TTC549 (cell line): Measurements from ENCODE around the gene MPP3.

Source experiments
- FAIRE-seq: peaks from 2 replicates; lab custom pipeline; 2012; peaks lifted over from hg19 to GRCh38; lab: Jason Lieb, UNC

The MPP3 gene

GRCh38 chr17:43831633-43832032 is 1.3 kb downstream of the MPP3 start:
- FAIRE-seq, result no peak

DNA sequence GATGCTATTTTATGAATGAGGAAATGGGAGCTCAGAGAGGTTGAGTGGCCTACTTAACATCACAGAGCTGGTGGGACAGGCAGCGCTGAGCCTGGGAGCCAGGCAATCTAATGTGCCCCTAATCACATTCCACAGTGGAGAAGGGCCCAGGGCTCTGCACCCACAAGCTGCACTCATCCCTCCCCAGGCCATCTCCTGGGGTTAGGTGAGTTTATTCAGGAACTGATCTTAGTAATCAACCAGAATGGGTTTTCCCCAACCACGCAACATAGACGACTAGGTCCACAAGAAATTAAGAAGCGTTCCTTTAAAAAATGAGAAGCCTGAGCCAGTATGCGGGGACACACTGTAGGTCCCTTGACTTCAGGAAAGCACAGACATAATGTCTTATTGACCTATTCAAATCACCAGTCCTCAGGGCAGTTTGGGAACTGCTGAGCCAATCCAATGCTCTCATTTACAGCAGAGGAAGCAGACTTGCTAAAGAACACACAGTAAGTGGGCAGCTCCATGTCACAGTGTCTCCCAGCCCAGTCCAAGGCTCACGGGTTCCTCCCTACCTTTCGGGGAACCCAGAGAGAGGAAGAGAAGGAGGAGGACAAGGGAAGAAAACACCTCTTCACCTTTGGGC is 2.3 kb downstream of the MPP3 start:
- no peak for FAIRE-seq

GRCh38 chr17:43829738-43830137 is 3.2 kb downstream of the MPP3 start:
- FAIRE-seq, result no peak

DNA sequence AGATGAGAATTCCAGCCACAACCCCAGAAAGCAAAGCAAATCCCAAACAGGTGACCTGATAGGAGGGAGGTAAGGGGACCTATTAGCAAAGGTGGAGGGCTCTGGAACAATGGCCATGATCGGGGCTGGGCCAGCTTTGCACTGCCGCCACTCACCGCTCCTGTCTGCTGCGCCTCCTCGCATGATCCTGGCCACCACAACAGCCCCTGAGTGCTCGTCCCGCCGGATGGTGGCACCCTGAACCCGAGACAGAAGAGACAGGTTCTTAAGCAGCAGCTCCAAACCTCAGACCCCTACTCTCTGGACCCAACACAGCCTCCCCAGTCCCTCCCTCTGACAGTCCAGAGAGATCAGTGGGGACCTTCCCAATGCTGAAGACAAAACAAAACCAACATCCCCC is 5.3 kb downstream of the MPP3 start:
- no peak for FAIRE-seq

- no peak for FAIRE-seq
Measured at GRCh38 chr17:43826206-43826605, 6.7 kb downstream of the MPP3 start.

- FAIRE-seq, result no peak
Measured at GRCh38 chr17:43825567-43825966, 7.4 kb downstream of the MPP3 start.

DNA sequence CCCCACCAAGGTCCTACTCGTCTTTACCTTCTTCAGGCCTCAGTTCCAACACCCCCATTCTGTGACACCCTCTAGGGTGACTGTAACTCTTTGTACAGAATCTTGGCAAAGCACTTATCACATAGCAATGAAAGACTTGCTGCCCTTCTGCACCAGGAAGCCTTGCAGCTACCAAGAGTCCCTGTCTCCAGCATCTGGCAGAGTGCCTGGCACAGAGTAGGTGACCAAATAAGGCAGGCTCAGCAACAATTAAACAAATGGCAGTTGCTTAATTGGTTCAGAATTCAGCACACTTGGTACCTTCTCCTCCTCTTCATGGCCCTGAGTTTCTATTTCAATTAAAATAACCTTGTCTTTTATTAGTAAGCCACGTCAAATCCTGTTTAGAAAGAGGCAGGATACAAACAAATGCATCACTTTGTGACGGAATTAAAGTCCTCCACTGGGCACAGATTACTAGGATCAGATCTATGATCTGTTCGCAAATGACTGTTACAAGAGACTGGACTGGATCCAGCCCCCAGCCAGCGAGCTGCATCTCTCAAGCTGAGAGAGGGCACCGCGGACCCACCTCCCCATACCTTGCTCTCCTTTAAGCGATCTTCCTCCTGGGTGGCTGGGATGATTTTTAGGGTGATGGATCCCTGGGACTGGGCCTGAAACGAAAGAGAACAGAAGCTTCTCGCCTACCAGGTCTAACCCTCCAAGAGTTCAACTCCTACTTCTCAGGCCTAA is 9.4 kb downstream of the MPP3 start:
- no peak for FAIRE-seq

GRCh38 chr17:43822570-43823190 is 10.3 kb downstream of the MPP3 start:
- no peak for FAIRE-seq

DNA sequence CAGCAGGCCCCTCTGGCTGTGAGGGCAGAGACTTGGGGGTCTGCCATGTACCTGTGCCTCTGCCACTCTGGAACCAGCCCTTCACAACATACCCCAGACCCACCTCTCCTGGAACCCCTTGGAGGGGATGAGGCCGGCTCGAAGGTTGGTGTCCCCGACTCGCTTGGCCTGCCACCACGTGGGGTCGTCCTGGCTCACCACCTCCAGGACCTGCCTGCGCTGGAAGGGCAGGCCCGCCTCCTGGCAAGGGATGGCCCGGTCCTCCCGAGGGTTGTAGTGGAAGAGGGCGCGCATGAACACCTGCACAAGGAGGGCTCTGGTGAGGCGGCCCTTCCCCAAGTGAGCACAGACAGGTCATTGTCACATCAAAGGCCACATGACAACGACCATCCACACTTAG is 12.2 kb downstream of the MPP3 start:
- no peak for FAIRE-seq

- no peak for FAIRE-seq
Measured at GRCh38 chr17:43818966-43819365, 14.0 kb downstream of the MPP3 start.

- no peak for FAIRE-seq
Measured at GRCh38 chr17:43817826-43818225, 15.1 kb downstream of the MPP3 start.

DNA sequence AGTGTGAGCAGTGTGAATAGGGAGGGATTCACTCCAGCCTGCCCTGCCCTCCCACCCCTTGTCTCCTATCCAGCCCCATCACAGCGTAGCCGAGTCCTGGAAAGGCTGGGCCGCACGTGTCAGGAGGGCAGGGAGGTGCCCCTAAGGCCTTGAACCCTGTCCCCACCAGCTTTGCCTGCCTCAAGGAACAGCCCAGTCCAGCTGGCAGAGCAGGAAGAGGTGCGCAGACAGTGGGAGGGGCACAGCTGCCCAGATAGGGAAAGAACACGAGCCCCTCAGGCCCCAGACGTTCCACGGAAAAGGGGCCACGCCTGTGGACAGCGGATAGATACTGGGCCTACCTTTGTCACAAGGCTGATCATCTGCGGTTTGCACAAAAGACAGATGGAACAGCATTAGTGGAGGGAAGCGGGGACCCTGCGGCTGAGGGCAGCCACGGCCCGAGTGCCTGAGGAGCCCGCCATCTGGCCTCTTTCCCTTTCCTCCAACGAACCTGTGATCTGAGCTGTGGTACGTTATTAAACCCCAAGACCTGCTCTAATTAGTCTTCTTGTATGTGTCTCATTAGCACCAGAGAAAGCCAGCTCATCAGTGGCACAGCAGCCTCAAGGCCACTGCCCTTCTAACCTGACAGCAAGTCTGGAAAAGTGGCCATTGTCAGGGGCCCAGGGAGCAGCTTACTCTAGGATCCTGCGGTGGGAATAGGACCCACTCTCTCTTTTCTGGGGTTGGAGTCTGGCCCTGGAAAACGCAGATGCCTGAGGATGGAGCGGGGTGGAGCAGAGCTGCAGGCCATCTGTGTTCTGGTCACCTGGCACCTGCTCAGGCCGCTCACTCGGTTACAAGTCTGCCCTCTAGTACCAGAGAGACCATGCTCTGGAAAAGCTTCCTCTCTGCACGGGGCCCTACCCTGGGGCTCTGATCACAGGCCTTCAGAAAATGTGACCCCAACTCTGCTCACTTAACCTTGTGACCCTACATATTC is 16.3 kb downstream of the MPP3 start:
- FAIRE-seq, result no peak

DNA sequence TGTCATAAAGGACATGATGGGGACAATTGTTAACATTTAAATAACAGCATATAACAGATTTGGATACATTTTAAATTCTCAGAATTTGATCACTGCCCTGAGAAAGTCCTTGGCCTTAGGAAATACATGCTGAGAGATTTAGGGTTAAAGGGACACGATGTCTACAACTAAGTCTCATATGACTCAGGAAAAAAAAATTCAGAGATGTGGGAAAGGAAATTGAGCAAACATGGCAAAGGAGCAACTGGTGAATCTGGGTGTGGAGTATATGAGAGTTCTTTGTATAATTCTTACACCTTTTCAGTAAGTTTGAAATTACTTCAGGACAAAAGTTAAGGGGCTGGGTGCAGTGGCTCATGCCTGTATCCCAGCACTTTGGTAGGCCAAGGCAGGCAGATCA is 18.2 kb downstream of the MPP3 start:
- FAIRE-seq, result no peak

DNA sequence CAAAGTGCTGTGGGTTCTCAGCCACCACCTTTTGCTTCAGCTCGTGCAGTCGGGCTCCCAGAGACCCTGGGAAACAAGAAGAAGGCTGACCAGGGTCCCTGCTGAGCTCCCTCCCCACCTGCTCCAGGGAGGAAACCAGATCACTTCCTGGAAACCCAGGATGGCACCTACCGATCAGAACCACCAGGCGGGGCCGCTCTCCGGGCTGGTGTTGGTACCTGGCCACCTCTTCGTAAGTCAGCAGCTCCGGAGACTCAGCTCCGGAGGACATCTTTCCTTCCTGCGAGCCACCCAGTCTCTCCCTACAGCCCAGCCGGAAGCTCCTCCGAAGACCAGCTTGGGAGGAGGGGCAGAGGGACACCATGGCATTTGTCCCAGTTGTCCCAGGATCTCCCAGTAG is 18.9 kb downstream of the MPP3 start:
- FAIRE-seq, result no peak

DNA sequence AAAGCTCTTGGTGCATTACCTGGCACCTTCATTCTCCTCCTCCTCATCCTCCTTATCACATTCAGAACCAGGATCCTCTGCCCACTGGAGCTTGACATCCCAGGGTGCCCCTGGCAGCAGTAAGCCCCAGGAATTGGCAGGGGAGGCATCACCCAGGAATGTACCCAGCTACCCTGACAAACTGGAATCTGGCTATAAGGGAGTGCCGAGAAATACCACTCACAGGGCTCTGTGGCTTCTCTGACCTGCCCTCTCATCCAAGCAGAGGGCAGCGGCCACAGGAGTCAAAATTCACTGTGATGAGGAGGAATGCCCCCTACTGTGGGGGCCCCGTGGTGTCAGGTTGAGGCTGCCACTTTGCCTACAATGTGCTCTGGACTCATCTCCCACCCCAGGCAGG is 19.6 kb downstream of the MPP3 start:
- FAIRE-seq, result no peak

DNA sequence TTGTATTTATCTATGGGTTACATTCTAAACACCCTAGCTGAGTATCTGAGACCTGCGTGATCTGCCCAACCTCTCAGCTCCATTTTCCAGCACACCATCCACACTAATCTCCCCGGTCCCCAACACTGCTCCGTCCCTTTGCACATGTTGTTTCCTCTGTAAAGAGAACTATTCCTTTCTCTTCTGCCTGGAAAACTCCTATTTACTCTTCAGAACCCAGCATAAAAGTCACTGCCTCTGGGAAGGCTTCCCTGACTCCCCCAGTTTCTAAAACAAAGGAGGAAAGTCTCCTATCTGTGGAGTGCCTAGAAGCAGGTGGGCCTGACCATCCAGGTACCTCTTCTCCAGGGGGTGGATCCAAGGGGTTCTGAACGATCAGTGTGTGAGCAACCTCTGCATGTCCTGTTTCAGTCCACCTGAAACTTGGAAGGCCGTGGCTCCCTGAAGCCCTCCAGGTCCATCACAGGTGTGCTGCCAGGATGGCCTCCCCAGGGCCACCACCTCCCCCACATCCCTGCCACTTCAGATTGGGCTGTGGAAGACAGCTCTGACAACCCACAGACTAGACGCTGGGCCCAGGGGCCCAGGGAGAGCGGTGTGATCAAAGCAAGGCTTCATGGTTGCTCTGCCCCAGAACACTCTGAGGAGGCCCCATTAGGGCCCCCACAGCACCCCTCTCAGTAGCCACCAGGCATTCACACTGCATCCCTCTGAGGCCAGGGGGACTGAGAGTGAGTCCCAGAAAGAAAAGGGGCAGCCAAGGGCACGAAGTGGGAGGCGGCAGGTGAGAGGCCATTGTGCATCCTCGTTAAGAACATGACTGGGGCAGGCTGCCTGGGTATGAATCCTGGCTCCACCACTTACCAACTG is 20.3 kb downstream of the MPP3 start:
- FAIRE-seq, result no peak

- no peak for FAIRE-seq
Measured at GRCh38 chr17:43810823-43811222, 22.1 kb downstream of the MPP3 start.

DNA sequence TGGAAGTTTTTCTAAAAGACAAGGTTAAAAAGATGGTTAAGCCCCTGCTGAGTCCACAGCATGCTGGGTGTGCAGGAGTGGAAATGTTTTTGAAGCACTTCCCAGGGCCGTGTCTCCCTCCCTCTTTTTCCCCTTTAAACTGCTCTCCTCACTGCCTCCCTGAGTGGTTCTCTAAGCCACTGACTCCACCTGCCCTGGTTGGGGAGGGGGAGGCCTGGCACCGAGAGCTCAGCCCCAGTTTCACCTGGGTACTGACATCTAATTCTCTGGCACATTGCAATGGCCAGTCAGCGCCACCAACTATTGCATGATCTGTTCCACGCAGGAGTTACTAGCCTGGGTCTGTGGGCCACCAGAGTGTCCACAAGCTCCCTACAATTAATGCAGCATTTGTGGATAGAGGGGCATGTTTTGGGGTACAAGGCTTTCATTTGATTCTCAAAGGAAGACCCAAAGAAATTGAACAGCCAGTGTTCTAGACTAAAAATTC is 22.7 kb downstream of the MPP3 start:
- no peak for FAIRE-seq

- FAIRE-seq, result no peak
Measured at GRCh38 chr17:43809121-43809520, 23.8 kb downstream of the MPP3 start.

DNA sequence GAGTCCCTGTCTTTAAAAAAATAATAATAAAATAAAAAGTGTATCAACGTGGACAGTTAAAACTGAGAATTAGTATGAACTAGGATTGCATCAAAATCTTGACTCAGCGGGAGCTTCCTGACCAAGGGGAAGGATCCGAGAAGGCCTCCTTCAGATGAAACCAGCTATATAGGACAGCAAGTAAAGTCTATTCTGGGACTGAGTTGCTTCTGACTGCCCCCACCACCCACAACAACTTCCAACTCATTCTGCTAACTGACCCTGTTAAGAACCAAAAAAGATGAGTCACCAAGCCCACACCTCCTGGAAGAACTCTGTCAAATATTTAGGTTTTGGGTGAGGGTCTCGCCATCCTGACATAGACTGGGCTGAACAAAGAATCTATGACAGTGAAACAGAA is 24.9 kb downstream of the MPP3 start:
- no peak for FAIRE-seq

GRCh38 chr17:43805117-43805516 is 27.8 kb downstream of the MPP3 start:
- FAIRE-seq, result no peak
